Stimulated activated CD8-positive, alpha-beta memory T cell treated with anti-CD3 and anti-CD28 coated beads, Interleukin-15, amount 100 ng/mL, for 1 hour (primary cell): ENCODE results near the gene ZBTB38.

Experiments used
- DNase-seq: peaks from one replicate; pipeline ENCODE4 v3.0.0-alpha.2; 2020; ENCODE audit warnings: low read depth

Gene ZBTB38

DNA sequence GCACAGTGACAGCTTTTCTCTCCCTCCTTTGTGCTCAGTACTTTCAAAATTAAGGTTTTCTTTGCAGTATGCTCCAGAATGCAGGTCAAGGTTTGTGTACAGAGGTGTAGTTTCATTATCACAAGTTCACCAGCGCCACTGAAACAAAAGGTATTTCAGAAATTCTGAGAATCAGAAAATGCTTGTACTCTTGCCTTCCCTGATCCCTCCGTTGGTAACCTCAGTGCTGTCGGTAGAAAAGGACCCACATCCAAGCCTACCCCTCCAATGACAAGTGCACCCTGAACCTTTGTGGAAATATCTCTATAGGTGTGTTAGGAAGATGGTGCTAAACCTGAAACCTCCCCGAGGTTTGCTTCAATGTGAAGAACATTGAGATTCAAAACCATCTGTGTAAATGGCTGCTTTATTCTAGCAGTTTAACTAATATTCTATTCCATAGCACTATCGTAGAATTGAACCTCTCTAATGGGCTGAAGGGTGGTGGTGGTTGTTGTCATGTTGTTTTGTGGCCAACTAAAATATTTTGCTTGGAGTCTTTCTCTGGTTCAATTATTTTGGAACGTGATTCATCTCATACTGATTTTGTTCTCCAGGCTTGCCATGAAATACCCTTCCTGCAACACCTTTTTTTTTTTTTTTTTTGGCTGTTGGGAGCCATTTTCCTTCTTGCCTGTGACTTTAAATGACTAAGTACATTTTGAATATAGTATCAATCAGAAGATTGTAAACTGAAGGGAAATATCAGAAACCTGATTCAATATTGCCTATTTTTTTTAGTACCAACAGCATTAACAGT, 20.7 kb downstream of the ZBTB38 start:
- DNase-seq = no peak

DNA sequence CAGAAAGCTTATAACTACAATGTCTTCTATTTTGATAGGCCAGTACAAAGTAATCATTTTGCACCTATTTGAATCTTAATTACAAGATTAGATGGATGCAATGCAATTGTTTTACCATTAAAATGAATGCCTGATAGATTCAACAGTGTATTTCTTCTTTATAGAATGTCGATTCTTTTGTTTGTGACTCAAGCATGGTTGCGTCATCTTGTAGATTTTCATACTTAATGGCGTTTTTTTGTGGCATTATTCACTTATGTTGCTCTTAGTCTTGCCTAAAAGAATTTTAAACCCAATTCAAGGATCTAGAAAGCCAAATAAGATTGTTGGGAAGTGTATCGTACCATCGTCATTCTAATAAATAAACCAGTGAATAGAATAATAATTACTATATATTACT, 21.4 kb downstream of the ZBTB38 start:
- DNase-seq = no peak

DNA sequence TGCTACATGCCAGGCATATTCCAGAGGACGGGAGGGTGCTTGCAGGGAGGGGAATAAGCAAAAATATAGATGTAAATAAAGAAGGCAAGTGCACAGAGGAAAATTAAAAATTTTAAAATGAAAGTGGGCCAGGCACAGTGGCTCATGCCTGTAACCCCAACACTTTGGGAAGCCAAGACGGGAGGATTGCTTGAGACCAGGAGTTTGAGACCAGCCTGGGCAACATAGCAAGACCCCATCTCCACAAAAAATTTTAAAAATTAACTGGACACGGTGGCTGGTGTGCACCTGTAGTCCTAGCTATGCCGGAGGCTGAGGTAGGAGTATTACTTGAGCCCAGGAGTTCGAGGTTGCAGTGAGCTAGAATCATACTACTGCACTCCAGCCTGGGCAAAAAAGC, 22.4 kb downstream of the ZBTB38 start:
- no peak for DNase-seq

DNA sequence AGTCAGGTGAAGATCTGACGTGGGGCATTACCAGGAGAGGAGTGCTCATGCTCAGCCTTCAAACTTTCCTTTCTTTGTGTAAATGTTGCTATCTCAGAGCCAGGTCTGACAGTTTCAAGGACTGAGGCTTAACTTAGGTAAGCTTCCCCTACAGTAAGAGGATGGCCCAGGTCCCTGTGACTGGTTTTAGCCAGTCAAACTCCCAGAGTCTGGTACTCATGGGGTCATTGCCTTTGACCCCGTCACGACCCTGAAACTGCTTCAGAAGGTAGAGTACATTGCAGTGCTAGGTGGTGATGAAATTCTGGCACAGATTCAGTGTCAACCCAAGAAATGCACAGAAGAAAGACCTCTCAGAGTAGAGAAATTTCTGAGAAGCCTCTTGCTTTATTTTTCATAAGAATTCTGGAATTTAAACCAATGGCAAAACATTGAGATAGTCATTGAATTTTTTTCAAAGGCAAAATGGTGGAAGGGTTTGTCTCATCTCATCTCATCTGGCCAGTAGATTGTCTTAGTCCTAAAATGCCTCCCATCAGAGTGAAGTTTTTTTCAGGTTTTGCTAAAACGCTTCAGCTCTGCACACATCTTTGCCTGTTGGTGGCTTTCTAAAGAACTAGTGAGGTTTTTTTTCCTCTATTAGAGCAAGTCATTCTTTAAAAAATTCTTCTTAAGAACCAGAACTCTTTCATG, 23.1 kb downstream of the ZBTB38 start:
- no peak for DNase-seq

GRCh38 chr3:141391991-141392316, 23.6 kb downstream of the ZBTB38 start:
- no peak for DNase-seq

GRCh38 chr3:141392416-141392815, 24.1 kb downstream of the ZBTB38 start:
- DNase-seq = no peak

GRCh38 chr3:141392897-141393734, 24.8 kb downstream of the ZBTB38 start:
- DNase-seq = no peak

- no peak for DNase-seq
Observed at GRCh38 chr3:141393735-141394076, 25.4 kb downstream of the ZBTB38 start.

GRCh38 chr3:141394560-141394959, 26.3 kb downstream of the ZBTB38 start:
- DNase-seq = no peak

DNA sequence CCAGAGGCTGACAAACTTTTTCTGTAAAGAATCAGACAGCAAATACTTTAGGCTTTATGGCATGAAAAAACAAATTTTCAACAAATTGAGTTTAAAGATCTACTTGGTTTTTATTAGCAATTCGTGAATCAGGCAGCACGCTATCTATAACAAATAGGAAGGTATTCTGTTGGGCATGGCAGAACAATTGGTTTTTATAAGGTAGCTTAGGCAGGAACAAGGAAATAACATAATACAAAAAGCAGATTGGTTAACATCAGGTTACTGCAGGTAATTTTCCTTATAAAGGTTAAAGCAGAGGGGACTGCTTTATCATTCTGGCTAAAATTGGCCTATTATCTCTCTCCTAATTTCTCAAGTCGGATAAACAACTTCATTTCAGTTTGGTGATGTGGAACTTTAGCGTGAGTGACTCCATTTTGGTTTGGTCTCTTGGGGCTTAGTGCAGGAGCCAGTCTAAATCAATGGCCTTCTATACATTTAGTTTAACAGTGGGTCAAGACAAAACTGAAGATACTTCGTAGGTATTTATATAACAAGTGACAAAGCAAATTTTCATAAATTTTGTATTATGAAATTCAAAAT, 26.8 kb downstream of the ZBTB38 start:
- no peak for DNase-seq

GRCh38 chr3:141397996-141398395, 29.7 kb downstream of the ZBTB38 start:
- DNase-seq = no peak

DNA sequence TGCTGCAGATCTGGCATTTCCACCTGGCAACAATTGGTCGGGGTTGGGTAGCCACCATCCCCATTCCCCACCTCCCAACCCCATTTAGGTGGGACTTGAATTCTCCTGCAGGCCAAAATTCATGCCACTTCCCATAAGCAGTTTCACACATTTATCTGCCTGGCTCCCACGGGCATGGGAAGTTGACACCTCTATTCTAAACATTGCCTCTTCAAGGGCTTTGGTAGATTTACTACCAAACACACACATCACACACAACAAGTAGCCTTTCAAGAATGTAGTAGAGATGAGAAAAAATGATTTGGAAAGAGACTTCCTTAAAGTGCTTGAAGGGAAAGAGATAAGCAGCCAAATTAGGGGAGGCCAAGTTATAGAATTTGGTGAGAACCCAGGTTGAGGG, 30.9 kb downstream of the ZBTB38 start:
- DNase-seq = no peak

DNA sequence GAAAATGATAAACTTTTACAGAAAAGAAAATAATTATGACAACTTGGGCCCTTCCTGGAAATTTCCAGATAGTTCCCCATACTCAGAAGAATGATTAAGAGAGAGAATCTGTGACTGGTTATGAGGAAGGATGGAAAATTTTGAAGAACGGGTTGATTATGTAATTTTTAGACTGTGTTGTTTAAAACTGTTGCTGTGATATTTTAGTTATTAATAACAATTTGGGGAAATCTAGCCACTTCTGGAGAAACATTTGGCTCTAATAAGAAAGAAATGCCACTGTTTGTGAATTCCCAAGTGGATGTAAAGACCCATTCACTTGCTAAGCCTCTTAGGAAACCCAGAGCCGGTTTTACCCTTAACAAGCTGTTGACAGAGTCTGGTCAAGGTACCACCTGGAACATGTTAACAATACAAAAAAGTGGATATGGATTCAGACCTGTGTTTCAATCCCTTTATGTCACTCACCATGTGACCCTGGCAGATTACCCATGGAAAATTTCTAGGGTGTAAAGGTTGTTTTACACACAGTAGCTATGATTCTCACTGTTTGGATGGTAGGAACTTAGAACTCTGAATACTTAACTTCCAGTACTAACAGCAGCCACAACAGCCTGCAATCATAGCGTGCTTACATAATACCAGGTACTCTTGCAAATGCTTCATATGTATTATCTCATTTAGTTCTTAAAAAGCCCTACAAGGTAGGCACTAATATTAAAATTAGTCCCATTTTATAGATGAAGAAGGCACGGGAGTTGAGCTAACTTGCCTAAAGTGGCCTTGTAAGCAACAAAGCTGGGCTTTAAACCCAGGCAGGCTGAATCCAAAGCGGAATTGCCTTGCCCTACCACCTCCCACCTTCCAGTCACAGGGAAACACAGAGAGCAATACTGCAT, 32.0 kb downstream of the ZBTB38 start:
- DNase-seq = no peak

GRCh38 chr3:141401095-141401494, 32.8 kb downstream of the ZBTB38 start:
- DNase-seq = no peak

- DNase-seq = no peak
Observed at GRCh38 chr3:141401573-141402475, 33.5 kb downstream of the ZBTB38 start.

DNA sequence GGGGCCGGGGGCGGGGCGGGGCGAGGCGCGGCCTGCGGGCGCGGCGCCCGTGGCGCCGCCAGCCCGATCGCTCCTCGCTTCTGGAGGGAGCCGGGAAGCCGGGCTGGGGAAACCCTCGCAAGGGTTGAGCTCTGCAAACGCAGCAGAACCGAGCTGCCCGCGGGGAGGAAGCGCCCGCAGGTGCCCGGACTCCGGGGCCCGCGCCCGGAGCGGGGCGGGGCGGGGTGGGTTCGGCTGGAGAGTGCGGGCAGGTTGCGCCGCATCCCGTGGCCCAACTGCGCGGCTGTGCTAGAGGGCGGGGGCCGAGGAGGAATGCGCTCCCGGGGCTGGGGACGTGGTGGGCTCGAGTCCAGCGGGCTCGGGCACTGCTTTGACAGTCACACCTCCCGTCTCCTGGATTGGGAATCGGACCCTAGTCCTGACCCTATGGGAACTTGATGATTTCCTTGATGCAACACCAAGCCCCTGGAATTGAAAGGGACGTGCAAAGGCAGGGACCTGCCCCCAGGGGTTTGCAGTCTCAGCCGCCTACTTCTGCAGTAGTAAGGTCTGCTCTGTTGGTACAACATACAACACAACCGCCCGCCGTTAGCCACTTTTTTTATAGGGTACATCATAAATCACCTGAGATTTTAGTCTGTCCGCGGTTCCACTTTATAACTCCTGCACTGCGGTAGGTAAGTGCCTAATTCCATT, 34.3 kb downstream of the ZBTB38 start:
- DNase-seq = no peak

GRCh38 chr3:141403576-141403975, 35.3 kb downstream of the ZBTB38 start:
- DNase-seq = no peak

DNA sequence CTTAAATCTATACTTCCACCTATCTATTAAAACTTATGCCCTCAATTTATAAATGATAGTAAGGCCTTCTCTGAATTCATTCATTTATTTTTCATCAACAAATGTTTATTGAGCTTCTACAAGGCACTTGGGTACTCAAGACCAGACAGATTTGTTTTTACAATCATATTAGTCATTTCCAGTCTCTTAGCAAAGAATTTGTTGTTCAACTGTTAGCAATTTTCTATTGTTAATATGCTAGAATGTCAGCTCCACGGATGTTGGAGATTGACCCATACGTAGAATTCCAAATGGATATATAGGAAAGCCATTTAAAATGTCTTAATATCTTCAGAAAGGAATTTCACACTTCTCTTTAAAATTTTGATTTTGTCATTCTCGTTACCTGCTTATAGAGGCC, 36.7 kb downstream of the ZBTB38 start:
- no peak for DNase-seq

DNA sequence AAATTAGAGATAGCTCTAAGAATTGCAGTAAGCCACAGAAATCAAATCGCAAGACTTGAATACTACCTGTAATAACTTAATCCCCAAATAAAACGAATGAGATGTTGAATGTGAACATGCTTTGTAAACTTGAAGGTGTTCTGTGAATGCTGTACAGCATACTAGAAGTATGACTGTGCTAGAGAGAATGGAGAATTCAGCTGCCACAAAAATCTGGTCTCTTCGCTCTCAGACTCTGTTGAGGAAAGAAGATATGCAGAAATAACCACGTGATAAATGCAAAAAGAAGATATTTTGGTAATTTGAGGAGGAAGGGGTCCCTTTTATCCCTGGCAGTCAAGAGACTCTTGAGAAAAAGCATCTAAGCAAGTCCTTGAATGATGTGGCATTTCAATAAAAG, 37.3 kb downstream of the ZBTB38 start:
- no peak for DNase-seq

GRCh38 chr3:141406265-141406664, 38.0 kb downstream of the ZBTB38 start:
- DNase-seq = no peak
